Gastrocnemius medialis (tissue), 4 donors: ENCODE measurements around the gene CAMTA1.

ENCODE experiments used
- CTCF ChIP-seq, 5 experiments: fragments of 450-650 bp in 3 of 5; fragments of 200-600 bp in 2 of 5; sonication (generic) in 2 of 5; IDR thresholded peaks in 4 of 5; conservative IDR thresholded peaks in 1 of 5; 1 replicate in 4 of 5; 2 replicates in 1 of 5; pipeline ENCODE4 v1.5.1; 2016 to 2019; ENCODE audit warnings: antibody characterized with exemption in 5 of 5, mild to moderate bottlenecking in 3 of 5, moderate library complexity in 3 of 5
- POLR2A ChIP-seq, 2 donors: fragments of 450-650 bp; IDR thresholded peaks; one replicate each; pipeline ENCODE4 v1.6.1; 2017; ENCODE audit warnings: antibody characterized with exemption in 2 of 2, mild to moderate bottlenecking in 2 of 2, moderate library complexity in 2 of 2

GRCh38 chr1:7050751-7051665, 265.8 kb downstream of the CAMTA1 start:
- TF ChIP-seq CTCF (IDR thresholded peaks at IDR 0.05 in 4 of 5, conservative IDR thresholded peaks at IDR 0.05 in 1 of 5) (no peak), POLR2A (IDR thresholded peaks at IDR 0.05) (no peak)
